ENCODE data around the gene NISCH.

The NISCH gene

DNA sequence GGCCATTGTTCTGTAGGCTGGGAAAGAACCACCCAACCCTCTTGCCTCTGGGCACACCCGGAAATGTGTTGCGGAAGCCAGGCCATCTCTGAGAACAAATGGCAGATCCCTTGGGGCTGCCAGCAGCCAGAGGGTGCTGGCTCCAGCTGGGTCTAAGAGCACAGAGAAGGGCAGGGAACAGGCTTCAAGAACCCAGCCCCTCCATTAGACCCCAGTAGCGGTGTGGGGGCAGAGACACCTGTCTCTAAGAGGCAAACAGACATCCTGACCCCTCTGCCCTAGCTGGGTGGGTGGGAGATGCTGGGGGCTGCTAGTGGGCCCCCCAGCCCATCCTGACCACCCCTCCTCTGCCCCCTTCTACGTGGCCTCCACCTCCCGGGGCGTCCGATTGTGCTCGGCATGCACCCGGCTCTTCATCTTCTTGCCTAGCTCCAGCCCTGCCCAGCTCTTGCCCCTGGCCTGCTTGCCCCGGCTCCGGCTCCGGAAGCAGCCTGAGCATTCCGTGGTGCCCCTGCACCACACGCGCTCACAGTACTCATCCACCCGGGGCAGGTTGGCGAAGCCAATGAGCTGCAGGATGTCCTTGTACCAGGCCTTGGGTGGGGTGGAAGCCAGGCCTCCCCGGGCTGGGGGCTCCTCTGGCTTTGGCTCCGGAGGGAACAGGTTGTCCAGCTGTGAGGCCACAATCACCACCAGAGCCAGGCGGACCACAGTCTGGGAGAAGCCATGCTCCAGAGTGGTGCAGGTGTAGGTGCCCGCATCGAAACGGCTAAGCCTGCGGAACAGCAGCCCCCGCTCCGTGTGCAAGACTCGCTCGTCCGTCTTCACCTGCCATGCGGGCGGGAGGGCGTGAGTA lies 19.9 kb upstream of the NISCH start:
- DNase-seq (ENCODE audit: low read depth, low spot score): no peak

DNA sequence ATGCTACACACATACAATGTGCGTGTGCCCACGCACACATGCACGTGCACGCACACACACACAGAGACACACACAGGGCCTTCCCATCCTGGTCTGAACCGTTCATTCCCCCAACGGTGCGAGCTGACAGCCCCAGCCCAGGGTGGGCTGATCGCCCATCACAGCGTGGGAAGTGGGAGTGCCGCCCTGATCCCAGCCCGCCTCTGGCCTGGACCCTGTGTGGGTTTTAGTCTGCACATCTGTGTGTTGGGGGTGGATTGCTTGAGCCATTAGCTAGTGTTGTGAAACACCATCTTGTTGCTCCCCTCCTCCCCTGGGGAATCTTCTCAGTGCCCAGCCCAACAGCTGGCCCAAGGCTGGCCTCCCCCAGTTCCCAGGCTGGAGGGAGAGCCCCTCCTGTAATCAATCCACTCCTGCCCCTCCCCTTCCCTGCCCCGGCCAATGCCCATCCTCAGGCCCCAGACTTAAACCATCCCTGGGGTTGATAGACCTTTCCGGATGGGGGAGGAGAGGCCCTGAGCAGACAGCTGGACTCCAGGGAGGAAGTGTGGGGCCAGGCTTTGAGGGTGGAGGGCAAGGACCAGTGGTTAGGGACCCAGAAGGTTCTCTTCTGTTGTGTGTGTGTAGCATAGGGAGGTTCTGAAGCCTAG lies 18.8 kb upstream of the NISCH start:
- DNase-seq (ENCODE audit: low read depth, low spot score): no peak

DNA sequence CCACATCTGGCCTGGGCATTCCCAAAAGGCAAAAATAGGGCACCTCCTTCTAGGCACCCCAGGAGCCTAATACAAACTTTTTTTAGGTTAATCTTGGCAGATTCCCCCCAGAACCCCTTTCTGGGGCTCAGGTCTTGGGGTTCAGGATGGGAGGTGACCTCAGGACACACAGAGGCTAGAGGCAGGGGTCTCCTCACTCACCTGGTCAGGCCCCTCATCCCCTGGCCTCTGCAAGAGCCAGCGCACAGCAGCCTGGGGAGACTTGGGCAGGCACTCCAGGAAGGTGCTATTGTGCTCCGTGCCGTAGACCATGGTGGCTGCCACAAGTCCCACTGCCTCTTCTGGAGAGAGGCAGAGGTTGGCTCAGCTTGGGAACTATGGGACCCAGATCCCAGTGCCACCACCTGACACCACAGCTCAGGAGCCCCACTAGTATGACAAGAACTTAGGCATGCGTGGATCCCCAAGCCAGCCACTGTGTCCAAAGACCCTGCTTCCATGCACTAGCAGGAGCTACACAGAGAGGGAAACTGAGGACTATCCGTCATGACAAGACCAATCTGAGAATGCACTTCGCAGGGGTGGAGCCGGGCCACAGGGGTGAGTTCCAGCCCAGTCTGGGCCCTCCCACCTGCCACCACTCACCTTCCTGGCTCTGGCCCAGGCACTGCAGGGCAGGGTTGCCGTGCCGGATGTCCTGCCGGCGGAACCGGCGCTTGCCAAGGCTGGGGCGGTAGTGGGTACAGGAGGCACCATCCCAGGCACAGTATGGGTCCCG lies 17.9 kb upstream of the NISCH start:
- DNase-seq (ENCODE audit: low read depth, low spot score): no peak

DNA sequence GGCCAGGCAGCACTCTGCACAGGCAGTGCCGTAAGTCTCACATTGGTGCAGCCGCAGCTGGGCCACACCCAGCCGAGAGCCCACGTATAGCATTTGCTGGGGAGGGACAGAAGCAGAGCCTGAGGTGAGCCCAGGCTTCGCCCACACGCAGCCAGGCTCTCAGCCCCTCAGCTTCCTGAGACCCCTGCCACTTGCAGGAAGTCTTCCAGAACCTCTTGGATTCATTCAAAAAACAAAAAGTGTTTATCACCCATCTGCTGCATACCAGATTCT lies 17.4 kb upstream of the NISCH start:
- no peak for DNase-seq (ENCODE audit: low read depth, low spot score)

DNA sequence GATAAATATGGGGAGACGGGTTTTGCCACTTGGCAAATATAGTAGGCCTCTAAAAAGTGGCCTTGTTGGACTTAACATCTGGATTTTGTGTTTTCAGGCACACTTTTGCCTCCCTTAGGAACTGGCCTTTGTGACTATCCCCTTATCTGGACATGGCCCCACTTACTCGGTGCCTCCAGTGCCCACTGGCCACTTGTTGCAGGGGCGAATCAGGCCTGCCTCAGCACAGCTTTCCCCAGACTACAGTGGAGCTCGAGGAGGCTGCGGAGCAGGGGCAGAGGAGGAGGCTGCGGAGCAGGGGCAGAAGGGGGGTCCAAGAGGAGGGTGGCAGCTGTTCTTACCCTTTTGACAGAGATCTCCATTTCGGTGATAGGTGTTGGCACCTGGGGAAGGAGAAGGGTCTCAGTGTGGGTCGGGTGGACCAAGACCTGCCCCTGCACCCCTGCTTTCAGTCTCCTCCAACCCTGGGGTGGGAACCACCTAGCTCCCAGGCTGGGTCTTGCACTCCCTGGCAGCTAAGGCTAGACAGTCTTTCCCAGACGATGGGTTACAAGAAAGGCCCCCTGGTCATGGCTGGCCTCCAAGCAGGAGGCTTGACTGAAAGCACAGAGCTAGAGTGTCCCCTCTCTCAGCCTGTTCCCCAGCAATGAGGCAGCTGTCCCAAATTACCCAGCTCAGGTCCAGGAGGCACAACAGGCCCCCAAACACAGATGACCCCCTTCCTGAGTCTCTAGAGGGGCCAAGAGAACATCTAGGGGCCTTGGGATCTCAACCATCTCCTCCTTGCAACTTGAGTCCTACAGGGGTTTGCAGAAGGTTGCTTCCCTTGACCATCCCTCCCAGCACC lies 16.6 kb upstream of the NISCH start:
- DNase-seq (ENCODE audit: low read depth, low spot score): no peak

DNA sequence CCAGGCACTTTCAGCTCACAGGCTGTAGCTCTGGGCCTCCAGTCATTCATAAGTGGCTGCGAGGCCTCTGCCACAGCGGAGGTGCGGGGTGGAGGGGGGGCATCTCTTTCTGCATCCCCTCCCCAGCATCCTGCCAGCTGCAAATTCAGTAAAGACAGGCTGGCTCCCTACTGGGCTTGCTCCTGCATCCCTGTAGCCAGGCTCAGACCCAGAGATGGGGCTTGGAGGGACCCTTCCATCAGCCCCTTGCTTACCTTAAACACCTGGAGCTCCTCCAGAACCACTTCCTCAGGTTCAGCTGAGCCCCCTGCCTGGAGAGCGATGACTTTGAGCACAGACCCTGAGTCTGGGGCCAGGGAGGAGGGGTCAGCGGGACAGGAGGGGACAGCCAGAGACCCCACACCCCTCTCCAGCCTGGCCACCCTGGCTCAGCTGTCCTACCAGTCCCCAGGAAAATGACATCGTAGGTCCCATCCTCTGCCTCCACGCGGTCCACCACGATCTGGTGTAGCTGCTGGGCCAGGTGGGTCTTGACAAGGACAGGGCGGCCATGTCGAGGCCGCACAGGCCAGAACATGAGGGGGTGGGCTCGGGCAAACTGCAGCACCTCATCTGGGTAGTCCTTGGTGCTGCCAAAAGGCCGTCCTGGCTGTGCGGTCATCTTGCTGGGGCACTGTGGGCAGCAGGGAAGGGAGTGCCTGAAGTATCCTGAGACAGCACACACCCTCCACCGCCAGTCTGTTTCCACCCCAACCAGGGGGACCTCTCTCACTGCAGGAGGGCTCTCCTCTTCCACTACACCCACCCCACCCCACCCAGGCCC lies 15.8 kb upstream of the NISCH start:
- no peak for DNase-seq (ENCODE audit: low read depth, low spot score)

DNA sequence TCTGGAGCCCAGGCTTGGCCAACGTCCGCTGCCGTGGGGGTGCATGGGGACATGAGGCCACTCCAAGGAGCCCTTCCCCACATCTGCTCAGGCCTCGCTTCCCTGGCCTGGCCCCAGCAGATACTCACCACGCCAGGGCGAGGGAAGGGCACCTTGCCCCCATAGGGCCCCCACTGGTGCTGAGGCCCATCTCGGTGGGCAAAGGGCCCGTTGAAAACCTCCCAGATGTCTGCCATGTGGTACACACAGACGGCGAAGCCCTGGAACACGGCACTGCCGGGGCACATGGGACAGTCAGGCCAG lies 15.2 kb upstream of the NISCH start:
- no peak for DNase-seq (ENCODE audit: low read depth, low spot score)

DNA sequence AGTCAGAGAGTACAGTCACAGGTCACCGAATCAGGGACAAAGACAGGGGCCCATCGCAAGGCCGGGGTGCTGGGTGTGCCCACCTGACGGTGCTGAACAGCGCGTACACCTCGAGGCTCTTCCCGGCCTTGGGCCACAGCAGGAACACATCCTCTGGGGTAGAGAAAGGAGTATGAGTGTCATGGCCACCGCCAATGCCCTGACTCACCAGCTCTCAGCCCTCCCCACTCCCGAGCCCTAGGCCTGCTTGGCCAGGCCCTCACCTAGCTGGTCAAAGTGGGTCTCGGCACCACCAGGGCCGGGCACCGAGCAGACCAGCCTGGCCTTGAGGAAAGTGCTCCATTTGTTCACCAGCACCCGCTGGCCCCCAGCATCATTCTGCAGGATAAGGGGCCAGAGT lies 14.7 kb upstream of the NISCH start:
- no peak for DNase-seq (ENCODE audit: low read depth, low spot score)

DNA sequence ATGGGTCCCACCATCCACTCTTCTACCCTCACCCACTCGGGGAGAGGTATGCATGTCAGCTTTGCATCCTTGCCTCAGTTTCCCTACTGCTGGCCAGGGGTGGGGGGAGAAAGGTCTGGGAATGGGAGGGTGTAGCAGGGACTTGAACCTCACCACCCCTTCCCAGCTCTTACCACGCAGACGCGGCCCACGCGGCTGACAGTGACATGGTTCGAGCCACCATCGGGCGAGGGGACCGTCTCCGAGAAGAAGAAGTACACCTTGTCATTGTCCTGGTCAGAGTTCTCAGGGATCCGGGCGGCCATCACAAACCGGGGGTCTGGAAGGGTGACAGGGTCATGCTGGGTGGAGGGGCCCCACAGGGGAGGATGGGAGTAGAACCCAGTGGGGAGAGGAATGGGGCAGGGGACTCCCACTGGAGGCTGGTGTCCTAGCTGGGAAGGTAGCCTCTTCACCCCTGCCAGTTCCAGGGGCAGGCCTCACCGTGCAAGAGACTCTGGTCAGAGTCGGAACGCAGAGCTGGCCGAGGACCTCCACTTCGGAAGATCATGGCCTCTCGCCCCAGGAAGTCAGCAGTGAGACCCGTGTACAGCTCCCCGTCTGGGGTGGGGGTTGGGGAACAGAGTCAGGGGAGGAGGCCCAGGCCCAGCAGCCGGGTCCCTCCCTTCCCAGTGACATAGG lies 14.2 kb upstream of the NISCH start:
- DNase-seq (ENCODE audit: low read depth, low spot score): no peak

DNA sequence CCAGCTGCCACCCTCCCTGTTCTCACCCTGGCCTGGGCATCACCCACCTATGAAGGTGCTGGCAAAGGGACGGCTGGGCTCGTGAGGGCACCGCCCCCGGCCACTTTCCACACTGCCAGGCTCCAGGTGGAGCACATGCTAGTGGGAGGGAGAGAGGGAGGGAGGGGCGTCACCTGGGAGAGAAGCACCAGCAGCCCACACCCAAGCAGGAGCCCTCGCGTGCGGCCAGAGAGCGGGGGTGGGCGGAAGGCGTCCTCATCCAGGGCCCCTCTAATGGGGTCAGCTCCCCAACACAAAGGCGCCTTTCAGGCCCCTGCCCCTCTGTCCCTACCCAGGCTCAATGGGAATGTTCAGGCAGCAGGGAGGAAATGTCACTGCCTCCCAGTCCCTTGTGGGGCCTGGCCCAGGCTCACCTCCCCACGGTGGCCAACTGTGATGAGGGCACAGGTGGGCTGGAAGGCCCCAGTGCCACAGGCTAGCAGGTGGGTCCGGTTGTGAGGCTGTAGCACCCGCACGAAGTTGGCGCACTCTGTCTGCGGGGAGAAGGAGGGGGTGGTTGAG lies 13.6 kb upstream of the NISCH start:
- DNase-seq (ENCODE audit: low read depth, low spot score): no peak

DNA sequence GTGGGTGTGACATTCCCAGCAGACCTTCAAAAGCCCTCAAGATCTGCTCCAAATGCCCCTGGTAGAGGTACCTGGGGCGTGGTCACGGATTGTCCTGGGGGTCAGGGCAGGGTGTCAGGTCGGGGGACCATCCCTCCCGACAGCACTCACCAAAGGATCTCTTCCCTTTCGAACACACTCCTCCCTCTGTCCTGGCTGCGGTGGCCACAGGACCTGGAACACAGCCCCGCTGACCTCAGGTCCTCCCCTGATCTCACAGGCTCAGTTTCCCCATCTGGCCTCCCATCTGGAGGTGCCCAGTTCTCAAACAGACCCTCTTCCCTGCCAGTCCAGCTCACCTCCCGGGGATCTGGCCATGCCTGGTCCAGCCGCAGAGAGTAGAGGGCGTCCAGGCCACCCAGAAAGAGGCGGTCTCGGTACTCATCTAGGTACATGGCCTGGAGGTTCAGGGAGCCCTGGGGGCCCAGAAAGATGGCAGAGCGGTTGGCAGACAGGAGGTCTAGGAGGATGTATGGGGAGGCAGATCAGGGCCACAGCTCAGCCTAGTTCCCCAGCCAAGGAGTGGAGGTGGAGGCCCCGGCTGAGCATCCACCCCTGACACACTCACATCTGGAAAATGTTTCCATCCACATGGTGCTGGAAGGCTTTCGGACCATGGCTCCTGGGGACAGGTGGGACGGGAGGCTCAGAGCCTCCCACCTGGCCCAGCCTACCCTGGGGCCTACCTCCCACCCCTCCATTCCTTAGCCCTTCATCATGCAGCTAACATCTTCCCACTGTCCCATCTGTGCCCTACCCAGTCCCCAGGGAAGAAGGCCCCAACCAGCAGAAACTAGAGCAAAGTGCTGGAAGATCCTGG lies 12.8 kb upstream of the NISCH start:
- no peak for DNase-seq (ENCODE audit: low read depth, low spot score)

DNA sequence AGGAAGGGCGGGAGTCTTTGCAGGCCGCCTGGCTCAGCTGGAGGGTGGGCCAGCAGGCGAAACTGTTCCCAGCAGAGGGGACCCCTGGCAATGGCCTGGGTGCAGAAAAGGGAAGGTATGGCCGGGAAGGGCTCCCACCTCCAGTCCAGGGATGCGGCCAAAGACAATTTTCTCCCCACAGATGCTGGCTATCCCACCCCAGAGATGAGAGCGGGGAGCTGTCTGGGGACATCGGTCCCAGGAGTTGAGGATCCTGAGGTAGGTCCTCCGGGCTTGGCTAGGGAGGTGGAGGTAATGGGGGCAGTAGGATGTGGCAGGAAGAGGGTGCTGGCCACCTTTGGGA lies 12.2 kb upstream of the NISCH start:
- no peak for DNase-seq (ENCODE audit: low read depth, low spot score)

DNA sequence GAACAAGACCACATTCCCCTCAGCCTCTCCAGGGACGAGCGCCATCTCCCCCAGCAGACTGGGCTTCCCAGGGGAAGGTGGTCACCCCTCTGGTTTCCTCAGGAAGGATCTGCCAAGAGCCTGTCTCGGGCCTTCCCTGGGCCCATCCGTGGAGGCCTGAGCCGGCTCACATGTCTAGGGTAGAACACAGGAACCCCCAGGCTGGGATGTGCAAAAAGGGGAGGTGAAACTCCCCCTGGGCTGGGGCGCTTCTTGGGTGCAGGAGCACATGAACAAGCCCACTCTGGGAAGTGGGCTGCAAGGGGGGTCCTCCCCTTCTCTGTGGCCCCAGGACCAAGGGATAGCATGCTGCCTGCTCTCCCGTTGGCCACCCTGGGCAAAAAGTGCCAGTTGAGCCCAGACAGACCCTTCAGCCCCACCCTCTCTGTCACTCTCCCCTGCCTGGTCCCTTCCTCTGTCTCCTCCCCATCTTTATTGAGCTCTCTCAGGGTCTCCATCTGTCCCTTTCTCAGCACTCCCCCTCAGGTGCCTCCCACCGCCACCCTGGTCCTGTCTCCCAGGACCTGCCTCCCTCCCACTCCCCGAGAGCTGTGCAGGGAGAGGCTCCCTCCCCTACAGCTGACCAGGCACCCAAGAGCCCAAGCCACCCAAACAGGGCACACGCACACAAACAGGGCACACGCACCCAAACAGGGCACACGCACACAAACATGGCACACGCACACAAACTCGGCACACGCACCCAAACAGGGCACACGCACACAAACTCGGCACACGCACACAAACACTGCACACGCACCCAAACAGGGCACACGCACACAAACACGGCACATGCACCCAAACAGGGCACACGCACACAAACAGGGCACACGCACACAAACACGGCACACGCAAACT lies 11.4 kb upstream of the NISCH start:
- DNase-seq (ENCODE audit: low read depth, low spot score): no peak

DNA sequence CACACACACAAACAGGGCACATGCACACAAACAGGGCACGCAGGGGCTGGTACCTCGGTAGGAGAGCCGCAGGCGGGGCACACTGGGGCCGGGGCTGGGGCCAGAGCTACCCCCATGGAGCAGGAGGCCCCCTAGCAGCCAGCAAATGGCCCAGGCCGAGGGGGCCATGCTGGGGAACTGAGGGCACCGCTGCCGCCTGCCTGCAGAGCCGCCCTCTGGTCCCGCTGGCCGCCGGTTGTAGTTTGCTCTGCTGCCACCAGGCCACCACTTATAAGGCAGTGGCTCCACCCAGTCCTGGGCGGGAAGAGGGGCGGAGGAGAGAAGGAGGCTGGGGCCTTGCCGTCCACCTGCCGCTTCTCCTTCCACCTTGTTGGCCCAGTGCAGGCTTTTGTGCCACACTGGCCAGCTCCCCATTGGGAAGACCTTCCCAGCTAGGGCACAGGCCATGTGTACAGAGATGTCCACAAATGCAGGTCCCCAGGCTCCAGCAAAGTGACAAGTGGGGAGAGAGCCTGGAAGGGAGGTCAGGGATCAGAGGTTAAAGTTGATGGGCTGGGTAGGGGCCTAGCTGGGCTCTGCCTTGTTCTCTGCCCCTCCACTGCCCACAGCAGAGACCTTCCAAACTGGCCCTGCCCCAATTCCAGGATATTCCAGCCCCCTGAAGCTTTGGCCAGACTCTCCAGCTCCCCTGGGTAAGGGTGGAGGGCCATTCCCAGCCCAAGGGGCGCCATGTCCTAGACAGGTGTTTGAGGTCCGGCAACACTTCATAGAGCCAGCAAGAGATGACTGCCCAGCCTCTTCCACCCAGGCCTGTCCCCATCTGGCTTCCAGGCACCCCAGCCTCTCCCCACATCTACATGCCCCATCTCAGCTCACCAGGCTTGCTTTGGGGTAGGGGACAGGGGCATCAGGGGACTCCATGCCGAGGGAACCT lies 10.3 kb upstream of the NISCH start, which contains the start of gene SEMA3G:
TSS of gene SEMA3G (minus strand) at position 244 of the 934 bp plus-strand sequence. CDS start at position 168, 76 bp downstream.
- DNase-seq (ENCODE audit: low read depth, low spot score): peak; percentile 38

DNA sequence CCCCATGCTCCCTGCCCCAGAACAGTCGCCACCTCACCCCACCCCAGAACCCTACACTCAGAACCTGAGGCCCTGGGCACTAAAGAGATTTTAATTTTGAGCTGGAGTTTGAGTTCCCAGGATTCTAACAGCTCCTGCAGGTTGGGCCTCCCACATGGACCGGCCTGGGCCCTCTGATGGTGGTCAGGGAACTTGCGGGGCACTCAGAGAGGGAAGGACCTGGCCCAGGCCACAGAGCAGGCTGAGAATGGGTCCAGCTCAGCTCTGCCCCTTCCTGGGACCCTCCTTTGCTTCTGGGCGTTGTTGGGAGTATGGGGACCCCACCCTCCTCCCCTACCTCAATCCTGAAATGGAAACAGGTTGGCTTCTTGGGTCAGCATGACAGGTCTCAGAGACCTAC lies 9.4 kb upstream of the NISCH start:
- no peak for DNase-seq (ENCODE audit: low read depth, low spot score)

DNA sequence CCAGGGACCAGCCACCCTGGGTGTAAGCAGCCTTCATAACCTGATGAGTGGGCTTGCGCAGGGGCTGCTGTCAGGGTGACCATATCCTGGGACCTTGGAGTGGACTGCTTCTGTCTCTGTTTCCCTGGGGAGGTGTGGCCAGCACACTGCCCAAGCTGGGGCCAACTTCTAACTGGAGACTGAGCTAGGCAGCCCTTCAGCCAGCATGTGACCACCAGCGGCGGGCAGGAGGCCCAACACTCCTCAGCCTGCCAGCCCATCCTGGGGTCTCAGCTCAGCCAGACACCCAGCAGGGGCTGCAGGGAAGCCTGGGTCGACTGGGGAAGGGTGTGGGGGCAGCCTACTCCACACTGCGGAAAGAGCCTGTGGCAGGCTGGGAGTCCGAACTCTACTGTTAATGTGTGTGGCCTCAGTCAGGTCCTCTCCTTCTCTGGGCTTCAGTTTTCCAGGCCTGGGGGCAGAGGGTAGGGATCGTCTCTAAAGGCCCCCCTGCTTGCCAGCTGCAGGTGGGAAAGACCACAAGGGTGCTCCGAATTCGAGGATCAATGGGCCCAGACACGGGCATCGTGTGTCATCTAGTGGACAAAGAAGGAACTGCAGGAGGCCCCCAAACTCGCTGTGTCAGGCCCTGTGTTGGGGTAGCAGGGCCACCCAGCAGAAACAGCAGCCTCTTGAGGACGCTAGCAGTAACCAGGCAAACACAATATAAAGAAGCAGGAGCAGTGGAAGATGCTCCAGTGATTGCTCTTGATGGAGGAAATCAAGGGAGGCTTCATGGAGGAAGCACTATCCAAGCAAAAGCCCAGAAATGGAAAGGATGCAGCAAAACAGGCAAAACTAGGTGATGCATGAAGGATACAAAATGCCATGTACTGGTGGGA lies 8.5 kb upstream of the NISCH start:
- peak; percentile 61 for DNase-seq (ENCODE audit: low read depth, low spot score)
